ENCODE results near the gene JAKMIP1. TPM values are rescaled to one million over a fixed set of nuclear protein-coding genes. Genes with fewer than 3 reads are reported as not detected.

The JAKMIP1 gene
- total RNA-seq, 1 donor from 2014 or later: not detected

GRCh38 chr4:6064383-6064782 is 136.0 kb downstream of the JAKMIP1 start:
- H3K27me3 ChIP-seq (ENCODE audit: control insufficient read depth, insufficient read depth, low read length): no peaks in the 10 kb centered on the region
- TF ChIP-seq, protein P1, sequence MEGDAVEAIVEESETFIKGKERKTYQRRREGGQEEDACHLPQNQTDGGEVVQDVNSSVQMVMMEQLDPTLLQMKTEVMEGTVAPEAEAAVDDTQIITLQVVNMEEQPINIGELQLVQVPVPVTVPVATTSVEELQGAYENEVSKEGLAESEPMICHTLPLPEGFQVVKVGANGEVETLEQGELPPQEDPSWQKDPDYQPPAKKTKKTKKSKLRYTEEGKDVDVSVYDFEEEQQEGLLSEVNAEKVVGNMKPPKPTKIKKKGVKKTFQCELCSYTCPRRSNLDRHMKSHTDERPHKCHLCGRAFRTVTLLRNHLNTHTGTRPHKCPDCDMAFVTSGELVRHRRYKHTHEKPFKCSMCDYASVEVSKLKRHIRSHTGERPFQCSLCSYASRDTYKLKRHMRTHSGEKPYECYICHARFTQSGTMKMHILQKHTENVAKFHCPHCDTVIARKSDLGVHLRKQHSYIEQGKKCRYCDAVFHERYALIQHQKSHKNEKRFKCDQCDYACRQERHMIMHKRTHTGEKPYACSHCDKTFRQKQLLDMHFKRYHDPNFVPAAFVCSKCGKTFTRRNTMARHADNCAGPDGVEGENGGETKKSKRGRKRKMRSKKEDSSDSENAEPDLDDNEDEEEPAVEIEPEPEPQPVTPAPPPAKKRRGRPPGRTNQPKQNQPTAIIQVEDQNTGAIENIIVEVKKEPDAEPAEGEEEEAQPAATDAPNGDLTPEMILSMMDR (IDR thresholded peaks at IDR 0.05; ENCODE audit: insufficient read depth, low read length, poor library complexity, severe bottlenecking): no peak
- no peak for DNase-seq (ENCODE audit: low read depth)
- H3K36me3 ChIP-seq (ENCODE audit: control insufficient read depth, insufficient read depth, low read length): no peaks in the 10 kb centered on the region
- no peak overlapping the region for H3K4me3 ChIP-seq (ENCODE audit: low read depth, low read length)

DNA sequence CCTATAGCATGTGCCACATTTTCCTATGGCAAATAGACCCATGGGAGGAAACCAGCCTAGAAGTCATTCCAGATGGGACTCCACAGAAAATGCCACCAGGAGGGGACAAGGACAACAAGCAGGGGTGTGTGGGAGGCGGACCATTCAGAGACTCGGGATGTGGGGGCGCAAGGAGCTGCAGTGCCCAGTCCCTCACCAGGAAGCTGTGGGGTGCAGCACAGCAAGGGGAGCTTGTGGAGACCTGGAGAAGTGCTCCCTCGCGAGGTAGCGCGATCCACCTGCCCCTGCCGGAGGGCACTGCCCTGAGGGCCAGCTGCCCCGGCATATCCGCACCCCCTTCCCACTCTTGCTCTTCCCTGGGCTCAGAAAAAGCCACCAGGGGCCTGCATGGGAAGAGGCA is 136.7 kb downstream of the JAKMIP1 start:
- TF ChIP-seq, protein P1 (IDR thresholded peaks at IDR 0.05; ENCODE audit: insufficient read depth, low read length, poor library complexity, severe bottlenecking): no peak
- H3K27me3 ChIP-seq (ENCODE audit: control insufficient read depth, insufficient read depth, low read length): no peaks in the 10 kb centered on the region
- no peaks in the 10 kb centered on the region for H3K36me3 ChIP-seq (ENCODE audit: control insufficient read depth, insufficient read depth, low read length)
- DNase-seq (ENCODE audit: low read depth): no peak
- no peak overlapping the region for H3K4me3 ChIP-seq (ENCODE audit: low read depth, low read length)

GRCh38 chr4:6062133-6062532 is 138.2 kb downstream of the JAKMIP1 start:
- no peak for DNase-seq (ENCODE audit: low read depth)
- TF ChIP-seq, protein P1 (IDR thresholded peaks at IDR 0.05; ENCODE audit: insufficient read depth, low read length, poor library complexity, severe bottlenecking): no peak
- H3K4me3 ChIP-seq (ENCODE audit: low read depth, low read length): no peak overlapping the region
- H3K27me3 ChIP-seq (ENCODE audit: control insufficient read depth, insufficient read depth, low read length): no peaks in the 10 kb centered on the region
- H3K36me3 ChIP-seq (ENCODE audit: control insufficient read depth, insufficient read depth, low read length): no peaks in the 10 kb centered on the region

- TF ChIP-seq, protein P1 (IDR thresholded peaks at IDR 0.05; ENCODE audit: insufficient read depth, low read length, poor library complexity, severe bottlenecking): no peak
Measured at GRCh38 chr4:6059375-6059805, 141.0 kb downstream of the JAKMIP1 start.

GRCh38 chr4:6058531-6059374 is 141.6 kb downstream of the JAKMIP1 start:
- no peak for DNase-seq (ENCODE audit: low read depth)
- TF ChIP-seq, protein P1 (IDR thresholded peaks at IDR 0.05; ENCODE audit: insufficient read depth, low read length, poor library complexity, severe bottlenecking): no peak
- Histone ChIP-seq H3K36me3 (ENCODE audit: control insufficient read depth, insufficient read depth, low read length) (no peaks in the 10 kb centered on the region), H3K4me3 (ENCODE audit: low read depth, low read length) (no peak overlapping the region), H3K27me3 (ENCODE audit: control insufficient read depth, insufficient read depth, low read length) (no peaks in the 10 kb centered on the region)

More at GRCh38 chr4:6059375-6059805, 141.0 kb downstream of the JAKMIP1 start:
- H3K27me3 ChIP-seq (ENCODE audit: control insufficient read depth, insufficient read depth, low read length): no peaks in the 10 kb centered on the region
- DNase-seq (ENCODE audit: low read depth): no peak
- no peaks in the 10 kb centered on the region for H3K36me3 ChIP-seq (ENCODE audit: control insufficient read depth, insufficient read depth, low read length)
- no peak overlapping the region for H3K4me3 ChIP-seq (ENCODE audit: low read depth, low read length)

Data from kidney epithelial cell (primary cell).